Cerebellar cortex (tissue), 1 donor: ENCODE measurements around the gene ERBB2.
A peak's percentile ranks its signal among the peaks of the same experiment; 100 is the strongest.

Source experiments
- DNase-seq: peaks from one replicate; pipeline ENCODE4 v3.0.0-alpha.2; 2015; ENCODE audit warnings: low spot score

The ERBB2 gene

DNA sequence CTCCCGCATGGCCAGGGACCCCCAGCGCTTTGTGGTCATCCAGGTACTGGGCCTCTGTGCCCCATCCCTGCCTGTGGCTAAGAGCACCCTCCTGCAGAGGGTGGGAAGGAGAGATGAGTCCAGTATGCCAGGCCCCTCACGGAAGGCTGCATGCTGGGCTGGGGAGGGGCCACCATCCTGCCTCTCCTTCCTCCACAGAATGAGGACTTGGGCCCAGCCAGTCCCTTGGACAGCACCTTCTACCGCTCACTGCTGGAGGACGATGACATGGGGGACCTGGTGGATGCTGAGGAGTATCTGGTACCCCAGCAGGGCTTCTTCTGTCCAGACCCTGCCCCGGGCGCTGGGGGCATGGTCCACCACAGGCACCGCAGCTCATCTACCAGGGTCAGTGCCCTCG, 26.8 kb downstream of the ERBB2 start:
- no peak for DNase-seq

DNA sequence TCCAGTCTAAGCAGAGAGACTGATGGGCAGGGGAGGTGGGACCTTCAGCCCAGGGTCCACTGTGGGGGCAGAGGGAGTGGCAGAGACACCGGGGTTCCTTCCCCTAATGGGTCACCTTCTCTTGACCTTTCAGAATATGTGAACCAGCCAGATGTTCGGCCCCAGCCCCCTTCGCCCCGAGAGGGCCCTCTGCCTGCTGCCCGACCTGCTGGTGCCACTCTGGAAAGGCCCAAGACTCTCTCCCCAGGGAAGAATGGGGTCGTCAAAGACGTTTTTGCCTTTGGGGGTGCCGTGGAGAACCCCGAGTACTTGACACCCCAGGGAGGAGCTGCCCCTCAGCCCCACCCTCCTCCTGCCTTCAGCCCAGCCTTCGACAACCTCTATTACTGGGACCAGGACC, 27.7 kb downstream of the ERBB2 start:
- no peak for DNase-seq

DNA sequence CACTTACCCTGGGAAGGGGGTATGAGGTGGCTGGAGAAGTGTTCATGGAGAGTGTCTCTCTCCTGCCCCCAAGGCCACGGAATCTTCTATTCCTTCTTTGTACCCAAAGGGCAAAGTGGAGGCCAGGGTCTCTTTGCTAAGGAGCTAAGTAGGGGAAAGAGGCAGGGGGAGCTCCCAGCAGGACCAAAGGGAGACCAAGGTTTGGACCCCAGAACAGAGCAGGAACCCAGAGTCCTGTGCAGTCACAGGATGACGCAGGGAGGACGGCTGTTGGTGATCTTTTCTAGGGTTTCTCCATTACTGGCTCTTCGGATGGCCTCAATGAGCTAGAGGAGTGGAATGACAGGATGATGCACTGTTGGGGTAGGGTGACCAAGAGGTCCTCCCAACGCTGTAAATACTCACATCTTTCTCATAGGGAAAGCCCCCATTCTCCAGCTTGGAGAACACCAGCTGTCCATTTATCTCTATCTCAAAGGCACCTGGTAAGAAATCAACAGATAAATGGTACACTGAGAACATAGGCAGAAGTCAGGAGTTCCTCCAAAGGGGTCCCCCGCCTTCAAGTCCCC, 29.5 kb downstream of the ERBB2 start:
- DNase-seq, result no peak

DNA sequence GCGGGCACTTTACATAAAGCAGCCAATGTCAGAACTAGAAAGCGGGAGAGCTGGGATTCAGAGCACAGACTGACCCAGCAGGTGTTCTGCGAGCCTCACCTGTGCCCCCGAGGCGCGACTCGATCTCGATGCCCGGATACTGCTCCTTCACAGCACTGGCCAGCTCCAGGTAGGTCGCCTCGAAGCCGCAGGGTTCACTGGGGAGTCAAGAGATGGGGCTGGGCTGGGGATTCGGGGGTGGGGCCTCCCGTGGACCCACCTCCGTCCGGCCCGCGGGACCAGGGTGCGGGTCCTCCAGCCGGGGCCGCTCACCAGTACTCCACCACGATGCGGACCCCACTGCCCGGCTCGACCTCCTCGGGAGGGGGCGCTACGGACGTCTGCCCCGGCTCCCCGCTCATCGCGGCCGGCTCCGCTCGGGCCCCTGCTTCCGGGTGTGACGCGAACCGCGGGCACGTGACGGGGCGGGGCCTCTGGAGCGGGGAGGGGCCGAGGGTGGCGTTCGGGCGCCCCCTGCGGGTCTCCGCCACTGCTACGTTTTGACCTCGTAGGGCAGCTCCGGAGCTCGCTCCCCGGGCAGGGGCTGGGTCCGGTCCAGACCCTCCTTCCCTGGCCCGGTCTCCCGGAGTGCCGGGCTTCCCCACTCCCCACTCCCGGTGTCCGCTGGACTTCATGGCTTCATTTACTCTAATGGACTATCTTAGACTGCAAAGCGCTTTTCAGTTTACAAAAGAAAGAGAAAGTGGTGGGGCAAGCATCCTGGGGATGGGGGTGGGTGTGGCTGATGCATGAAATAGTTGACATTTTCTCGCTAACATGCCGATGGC, 30.4 kb downstream of the ERBB2 start, which contains the start of gene MIEN1:
TSS of gene MIEN1 (minus strand) at position 438 of the 827 bp plus-strand sequence. CDS start at position 401, 37 bp downstream.
- peak; percentile 84 for DNase-seq

DNA sequence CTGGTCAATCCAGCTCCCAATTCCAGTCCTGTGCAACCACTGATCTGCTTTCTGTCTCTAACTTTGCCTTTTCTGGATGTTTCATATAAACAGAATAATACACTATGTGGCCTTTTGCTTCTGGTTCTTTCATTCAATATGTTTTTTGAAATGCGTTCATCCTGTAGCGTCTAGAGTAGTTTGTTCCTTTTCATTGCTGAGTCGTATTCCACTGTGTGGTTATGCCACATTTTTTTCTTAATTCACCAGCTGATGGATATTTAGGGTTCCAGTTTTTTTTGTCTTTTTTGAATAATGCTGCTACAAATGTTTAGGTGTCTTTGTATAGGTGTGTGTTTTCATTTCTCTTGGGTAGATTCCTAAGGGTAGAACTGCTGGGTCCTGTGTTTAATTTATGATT, 32.7 kb downstream of the ERBB2 start:
- DNase-seq, result no peak

DNA sequence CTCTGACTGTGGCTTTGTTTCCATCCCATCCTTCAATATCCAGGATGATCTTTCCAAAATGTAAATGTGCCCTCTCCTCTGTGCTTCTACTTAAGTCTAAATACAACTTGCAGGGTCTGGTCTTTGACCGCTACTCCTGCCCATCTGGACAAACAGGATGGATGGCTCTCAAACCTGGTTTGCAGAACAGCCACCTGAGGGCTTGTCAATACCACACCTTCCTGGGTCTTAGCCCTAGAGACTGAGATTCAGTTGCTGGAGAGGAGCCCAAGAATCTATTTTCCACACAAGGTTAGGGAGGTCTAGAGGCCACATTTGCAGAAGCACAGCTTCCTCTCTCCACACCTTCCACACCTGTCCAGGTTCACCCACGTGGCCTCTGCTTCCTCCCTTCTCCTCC, 36.0 kb downstream of the ERBB2 start:
- DNase-seq, result no peak

DNA sequence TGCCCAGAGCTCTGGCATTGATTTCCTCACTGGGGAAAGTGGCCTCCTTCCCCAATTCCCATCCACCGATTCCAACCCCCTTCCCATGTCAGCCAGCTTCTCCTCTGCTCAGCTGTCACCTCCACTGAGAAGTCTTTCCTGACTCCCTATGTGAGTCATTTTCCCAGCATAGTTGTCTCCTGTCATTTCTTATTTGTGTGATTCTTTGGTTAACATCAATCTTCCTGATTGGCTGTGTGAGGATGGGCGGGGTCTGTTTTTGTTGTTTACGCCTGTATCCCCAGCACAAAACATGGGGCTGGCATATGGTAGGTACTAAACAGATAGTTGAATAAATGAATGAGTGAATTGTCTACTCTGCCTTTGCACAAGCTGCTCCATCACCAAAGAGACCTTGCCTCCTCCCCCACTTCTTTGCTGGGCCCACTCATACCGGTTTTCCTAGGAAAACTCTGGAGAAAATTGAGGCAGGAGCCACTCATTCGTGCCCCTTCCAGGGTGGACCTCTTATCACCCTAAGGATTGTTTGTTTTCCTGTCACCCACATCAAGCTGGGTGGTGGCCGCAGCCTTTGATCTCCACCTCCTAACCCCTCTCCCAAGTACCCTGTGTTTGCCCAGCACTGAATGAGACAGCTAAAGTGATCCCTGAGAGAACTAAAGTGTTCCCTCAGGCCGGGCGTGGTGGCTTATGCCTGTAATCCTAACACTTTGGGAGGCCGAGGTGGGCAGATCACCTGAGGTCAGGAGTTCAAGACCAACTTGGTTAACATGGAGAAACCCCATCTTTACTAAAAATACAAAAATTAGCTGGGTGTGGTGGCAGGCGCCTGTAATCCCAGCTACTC, 36.7 kb downstream of the ERBB2 start:
- no peak for DNase-seq

DNA sequence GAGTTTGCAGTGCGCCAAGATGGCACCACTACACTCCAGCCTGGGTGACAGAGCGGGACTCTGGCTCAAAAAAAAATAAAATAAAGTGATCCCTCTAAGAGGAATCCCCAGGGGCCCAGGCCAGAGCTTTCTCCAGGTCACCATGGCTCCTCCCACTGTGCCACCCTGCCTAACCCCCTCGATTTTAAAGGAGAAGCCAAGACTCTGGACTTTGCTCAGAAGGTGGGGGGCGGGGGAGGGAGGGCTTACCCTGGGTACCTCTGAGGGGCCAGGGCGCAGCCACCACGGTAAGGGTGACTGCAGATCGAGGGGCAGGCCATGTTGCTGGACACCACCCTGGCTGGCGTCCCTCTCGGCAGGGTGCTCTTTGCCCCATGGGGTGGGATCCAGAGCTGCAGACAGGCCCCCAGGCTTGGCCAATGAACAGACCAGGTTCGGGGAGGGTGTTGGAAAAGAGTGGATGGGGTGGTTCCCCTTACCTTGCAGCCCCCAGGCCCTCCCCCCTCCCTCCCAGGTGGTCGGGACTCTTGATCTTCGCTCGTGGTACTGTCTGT, 37.4 kb downstream of the ERBB2 start:
- no peak for DNase-seq

DNA sequence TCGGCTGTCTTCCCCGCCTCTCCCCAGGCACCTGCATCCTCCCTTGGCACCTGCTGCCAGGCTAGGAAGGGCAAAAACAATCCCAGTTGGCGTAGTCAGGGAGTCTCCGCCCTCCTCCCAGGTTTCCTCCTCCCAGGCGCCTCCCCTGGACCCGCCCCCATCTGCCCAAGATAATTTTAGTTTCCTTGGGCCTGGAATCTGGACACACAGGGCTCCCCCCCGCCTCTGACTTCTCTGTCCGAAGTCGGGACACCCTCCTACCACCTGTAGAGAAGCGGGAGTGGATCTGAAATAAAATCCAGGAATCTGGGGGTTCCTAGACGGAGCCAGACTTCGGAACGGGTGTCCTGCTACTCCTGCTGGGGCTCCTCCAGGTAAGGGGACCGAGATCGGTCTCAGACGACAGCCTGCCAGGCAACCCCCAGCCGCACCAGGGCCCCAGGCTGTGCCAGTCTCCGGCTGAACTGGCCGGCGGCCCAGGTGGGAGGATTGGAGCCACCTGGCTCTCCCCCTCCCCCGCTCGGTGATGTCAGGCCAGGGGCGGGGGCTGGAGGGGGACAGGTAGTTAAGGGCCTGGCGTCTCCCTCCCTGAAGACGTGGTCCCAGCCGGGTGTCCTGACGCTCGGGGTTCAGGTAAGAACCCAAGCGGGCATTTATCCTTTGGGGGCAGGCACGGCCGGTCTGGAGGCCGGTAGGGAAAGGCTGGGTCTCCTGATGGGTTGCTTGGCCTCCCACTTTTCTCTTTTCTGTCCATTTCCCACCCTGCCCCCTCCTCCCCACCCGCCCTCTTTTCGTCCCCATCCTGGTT, 38.1 kb downstream of the ERBB2 start, which contains the start of gene GRB7:
TSS of gene GRB7 (plus strand) at position 179 of the 808 bp plus-strand sequence. CDS start 4,364 bp downstream, outside the sequence.
- DNase-seq, result peak; percentile 89

DNA sequence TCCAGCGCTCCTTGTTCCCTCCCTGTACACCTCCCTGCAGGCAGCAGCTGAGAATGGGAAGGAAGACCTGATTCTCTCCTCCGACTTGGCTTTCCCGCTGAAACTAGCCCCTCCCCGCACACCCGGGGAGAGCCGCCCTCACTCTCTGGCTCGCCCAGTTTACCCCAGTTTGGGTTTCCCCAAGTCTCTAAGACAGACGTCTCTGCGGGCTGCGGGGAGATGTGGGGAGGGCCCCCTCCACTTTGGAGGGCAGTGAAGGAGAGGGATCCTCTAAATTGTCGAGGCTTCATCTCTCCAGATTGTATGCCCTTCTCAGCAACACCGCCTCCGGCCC, 38.7 kb downstream of the ERBB2 start:
- peak; percentile 69 for DNase-seq

DNA sequence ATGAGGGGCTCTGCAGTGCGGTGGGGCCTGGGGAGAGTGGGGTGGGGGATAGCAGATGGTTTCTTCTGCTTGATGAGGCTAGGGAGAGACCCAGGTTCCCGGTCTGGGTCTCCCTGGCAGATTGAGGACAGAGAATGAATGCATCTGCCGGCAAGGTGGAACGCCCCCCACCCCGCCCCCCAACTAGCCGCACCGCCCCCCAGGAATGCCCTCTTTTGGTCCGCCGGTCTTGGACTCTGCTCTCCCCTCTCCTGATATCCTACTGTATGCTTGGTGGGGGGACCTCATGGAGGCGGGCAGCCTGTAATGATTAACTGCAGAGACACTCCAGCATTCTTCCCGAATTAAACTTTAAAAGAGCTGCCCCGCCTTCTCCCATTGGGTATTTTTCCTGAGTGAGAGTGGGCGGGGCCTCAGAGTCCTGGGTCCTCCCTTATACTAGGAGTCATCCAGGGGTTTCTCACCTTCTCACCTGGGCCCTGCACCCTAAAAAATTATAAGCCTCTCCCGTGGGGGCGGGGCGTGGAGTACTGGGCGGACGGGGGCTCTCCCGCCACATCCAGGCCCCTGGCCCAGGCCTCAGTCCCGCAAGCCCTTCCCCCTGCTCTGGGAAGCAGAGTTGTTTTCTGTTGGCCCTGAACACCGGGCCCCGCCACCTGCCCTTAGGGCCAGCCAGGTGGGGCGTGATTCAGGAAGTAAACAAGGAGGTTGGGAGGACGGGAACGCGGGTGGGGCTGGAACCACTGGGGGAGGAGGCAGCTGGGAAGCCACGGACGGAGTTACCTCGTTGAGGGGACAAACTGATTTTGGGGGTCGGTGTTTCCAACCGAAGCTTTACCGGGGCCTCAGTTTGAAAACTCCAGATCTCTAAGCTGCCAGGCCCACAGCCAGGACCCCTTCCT, 39.4 kb downstream of the ERBB2 start:
- DNase-seq, result peak; percentile 61

DNA sequence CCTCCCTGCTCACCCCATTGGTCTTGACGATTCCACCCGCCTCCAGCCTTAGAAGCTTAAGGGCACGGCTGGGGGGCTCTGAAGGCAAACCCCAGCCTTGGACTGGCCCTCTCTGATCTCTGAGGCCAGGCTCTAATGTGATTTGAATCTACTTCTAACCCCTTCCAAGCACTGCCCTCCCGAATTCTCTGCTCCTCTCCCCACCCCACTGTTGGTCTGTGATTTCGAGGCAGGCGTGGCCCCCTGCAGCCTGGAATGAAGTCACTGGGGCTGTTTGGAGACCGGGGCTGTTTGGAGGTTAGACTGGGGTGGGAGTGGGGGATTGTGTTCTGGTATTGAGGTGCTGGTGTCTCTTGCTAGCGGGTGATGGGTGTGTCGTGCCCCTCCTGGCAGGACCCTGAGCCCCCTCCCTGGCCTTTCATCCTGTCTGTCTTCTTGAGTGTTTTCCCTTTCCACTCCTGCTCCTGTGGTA, 40.1 kb downstream of the ERBB2 start:
- peak; percentile 18 for DNase-seq

DNA sequence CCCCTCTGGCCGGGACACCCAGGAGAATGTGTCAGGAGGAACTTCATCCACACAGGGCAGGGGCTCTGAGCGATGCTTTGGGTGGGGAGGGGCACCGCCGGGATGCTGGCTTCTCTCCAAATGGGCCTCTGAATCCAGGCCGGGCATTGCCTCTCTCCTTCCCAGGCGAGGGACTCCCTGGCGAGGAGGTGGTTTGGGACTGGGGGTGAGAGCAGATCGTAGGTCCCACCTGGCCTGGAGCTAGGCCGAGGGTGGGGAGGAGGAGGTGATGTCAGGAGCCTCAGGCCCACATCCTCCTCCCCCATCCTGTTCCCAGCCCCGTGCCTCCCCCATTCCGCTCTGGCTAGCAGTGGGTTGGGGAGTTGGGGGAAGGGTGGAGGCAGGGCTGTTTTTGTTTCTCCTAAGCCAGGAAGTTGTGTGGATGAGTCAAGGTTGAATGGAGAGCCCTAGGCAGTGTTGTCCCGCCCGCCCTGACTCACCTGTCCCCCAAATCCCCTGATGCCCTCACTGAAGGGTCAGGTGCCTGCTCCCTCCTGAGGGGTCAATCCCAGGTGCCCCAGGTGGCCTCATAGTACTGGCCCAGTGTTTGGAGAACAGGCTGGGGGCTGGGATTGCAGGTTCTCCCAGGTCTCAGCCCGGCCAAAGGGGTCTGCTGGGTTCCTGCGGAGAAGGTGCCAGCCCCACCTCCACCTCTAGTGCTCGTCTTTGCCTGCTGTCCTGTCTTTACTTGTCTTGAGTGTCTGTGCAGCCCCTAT, 40.7 kb downstream of the ERBB2 start:
- no peak for DNase-seq

DNA sequence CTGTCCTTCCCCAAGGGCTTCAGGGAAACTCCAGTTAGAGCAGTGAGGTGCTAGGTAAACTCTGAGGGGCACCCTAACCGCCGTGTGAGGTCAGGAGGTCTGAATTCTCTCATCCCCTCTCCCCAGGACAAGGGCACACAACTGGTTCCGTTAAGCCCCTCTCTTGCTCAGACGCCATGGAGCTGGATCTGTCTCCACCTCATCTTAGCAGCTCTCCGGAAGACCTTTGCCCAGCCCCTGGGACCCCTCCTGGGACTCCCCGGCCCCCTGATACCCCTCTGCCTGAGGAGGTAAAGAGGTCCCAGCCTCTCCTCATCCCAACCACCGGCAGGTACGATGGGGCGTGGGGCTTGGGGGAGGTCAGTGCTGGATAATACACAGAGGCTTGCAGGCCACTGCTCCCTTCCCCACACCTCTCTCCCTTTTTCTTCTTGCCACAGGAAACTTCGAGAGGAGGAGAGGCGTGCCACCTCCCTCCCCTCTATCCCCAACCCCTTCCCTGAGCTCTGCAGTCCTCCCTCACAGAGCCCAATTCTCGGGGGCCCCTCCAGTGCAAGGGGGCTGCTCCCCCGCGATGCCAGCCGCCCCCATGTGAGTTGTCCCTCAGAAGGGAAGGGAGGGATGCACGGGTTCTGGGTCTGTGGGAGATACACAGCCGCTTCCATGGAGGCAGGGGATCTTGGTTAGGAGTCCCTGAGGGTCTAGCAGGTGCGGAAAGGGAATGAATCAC, 42.4 kb downstream of the ERBB2 start:
- no peak for DNase-seq

DNA sequence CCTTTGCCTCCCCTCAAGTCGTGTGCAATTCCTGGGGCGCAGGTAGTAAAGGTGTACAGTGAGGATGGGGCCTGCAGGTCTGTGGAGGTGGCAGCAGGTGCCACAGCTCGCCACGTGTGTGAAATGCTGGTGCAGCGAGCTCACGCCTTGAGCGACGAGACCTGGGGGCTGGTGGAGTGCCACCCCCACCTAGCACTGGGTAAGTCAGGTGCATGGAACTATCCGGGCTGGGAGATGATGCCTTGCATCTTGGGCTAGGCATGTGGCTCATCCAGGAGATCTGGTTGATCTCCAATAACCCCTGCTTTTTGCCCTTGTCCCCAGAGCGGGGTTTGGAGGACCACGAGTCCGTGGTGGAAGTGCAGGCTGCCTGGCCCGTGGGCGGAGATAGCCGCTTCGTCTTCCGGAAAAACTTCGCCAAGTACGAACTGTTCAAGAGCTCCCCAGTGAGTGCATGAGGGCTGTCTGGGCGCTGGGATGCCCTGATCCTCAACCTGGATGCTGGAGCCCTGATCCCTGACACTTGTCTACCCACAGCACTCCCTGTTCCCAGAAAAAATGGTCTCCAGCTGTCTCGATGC, 43.1 kb downstream of the ERBB2 start:
- no peak for DNase-seq

DNA sequence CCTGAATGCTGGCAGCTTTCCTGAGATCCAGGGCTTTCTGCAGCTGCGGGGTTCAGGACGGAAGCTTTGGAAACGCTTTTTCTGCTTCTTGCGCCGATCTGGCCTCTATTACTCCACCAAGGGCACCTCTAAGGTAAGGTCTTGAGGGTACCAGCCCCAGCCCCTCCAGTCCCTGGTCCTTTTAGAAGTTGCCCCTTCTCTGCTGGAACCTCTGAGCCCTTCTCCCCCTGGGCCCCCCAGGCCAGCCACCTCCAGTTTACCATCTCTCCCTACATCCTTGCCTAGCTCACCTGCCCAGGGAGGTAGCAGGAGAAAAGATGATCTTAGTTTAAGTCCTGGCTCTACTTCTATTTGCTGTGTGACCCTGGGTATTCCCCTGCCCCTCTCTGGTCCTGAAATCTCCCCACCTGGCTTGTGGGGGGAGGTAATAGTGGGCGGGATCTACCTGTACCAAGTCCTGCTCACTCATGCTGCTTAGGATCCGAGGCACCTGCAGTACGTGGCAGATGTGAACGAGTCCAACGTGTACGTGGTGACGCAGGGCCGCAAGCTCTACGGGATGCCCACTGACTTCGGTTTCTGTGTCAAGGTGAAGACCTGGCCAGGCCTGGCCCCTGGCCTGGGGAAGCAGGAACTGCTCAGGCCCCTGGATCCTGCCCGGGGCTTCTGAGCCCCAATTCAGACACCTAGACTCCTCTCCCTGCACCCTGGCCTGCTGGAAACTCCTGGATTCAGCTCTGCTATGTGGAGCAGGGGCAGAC, 44.4 kb downstream of the ERBB2 start:
- no peak for DNase-seq

DNA sequence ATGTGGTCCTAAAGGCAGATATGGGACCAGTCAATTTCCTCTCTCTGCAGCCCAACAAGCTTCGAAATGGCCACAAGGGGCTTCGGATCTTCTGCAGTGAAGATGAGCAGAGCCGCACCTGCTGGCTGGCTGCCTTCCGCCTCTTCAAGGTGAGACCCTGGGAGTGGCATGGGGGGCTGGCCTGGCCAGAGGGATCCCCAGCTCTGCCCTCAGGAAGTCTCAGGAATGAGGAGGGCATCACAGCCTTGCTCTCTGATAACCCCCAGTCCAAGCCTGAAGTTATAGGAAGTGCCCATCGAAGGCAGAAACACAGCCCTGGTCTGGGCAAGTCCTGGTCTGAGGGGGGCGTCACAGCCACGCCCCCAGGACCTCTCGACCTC, 45.0 kb downstream of the ERBB2 start:
- DNase-seq, result no peak
